G401 (cell line): Measurements from ENCODE around the gene CD68. TPM values are rescaled to one million over a fixed set of nuclear protein-coding genes. Genes with fewer than 3 reads are reported as not detected.
"Not testable (repeated sequence)": the region's sequence is repeated elsewhere in the genome, so short reads cannot be mapped to it uniquely, and the experiment has no call there.

Experiments used
- DNase-seq: peaks from one replicate; pipeline ENCODE4 v3.0.0-alpha.2; 2015; ENCODE audit warnings: low spot score
- in situ Hi-C: cut with HindIII; loops from 2 replicates; pipeline ENCODE4 v1.10.0; 2016; ENCODE audit warnings: low sequenced_read_pairs, mixed read lengths
- total RNA-seq: library from RNA; depleted of rRNA; stranded (reverse); fragments of >200 nt; shearing (Covaris generic); gene quantifications from 2 replicates; pipeline ENCODE4 v1.2.3, GENCODE V29; 2014

Gene CD68
- total RNA-seq, 1 experiment from 2014 or later: 119 TPM

- DNase-seq, in situ Hi-C loops: not testable (repeated sequence)
Observed at GRCh38 chr17:7597561-7597960, 18.1 kb downstream of the CD68 start.

DNA sequence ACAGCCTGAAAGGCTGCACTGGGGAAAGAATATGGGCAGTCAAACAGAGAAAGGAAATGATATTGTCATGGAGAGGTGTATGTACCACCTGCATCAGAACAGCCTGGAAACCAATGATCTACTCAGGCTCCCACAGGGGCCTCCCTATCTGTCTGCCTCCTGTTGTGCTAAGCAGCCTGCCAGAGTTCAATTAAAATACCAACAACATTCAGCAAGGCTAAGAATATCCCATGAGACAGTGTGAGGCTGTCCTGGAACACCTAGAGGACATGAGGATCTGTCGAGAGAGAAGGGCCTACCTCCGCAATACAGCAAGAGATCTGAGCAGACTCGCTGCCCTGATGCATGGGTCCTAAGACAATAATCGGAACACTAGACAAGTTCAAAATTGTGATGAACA, 26.8 kb downstream of the CD68 start:
- no peak for DNase-seq
- in situ Hi-C loops: no loop called here

DNA sequence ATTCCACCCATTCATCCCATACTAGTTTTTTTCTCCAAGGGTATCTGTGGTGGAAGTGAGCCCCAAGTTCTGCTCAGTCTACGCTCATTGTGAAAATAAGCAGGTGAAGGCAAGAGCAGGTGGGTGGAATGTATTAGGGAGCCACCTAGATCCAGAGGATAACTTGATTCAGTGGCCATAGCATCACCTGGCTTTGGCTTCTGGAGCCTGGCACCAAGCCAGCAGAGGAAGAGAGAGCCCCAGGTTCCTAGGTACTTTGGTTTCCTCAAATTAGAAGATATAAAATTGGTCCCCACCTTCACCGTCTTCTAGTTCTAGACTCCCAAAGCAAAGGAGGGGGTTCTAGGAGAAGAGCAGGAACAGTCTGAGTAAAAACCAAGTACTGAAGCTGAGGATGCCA, 31.2 kb downstream of the CD68 start:
- in situ Hi-C loops: no loop called here
- peak; percentile 37 for DNase-seq

DNA sequence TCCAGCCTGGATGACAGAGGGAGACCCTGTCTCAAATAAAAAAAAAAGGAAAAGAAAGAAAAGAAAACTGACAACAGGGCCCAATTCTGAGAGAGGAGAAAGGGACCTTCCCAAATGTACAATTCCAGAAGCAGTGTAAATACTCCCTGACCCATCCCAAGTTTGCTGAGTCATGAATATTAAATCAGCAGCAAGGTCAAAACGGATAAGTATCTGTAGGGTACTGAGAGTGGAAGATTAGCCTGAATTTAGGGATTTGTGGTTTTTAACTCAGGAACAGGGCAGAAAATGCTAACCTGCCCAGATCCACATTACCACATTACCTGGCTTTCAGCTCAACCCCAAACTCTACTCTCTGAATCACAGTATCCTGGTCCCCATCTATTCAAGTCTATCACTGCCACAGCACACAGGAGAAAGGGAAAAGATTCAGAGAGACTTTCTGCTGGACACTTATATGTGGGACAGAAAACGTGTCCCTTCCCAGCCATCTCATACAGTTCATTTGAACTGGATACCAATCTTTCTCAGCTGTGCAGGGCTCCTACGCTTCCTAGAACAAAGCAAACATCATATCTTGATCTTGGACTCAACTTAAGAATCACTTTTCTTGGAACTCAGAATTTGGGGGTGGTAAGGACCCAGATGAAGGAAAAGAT, 32.3 kb downstream of the CD68 start:
- in situ Hi-C loops: no loop called here
- no peak for DNase-seq

GRCh38 chr17:7612294-7612640, 32.8 kb downstream of the CD68 start:
- in situ Hi-C loops: no loop called here
- no peak for DNase-seq

DNA sequence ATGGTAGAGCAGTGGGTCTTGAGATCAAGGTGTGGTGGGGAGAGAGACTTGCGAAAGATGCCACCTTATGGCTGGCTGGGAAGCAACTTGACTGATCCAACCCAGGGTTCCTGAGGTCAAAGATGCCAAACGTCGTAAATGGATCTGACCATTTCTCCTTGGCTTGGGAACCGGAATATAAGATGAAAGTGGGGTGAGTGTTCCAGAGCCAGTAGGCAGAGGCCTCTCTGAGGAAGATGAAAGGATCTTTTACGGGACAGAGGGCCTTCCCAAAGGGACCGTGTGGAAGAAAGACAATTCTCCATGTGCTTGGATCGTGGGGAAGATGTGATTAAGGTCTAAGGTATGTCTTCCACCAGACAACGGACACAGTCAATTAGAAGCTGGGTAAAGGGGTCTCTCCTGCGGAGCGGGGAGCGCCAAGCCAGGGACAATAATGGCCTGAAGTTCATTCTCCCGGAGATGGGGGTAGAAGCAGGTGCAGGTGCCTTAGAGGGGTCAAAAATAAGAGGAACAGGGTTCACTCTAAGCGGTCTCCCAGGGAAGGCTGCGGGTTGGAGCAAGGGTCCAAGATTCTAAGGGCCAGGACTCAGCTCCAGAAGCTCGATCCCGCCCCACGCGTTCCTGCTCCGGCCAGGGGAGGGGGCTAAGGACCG, 34.5 kb downstream of the CD68 start:
- in situ Hi-C loops: no loop called here
- no peak for DNase-seq

- in situ Hi-C loops: no loop called here
- peak; percentile 100 for DNase-seq
Observed at GRCh38 chr17:7614425-7615264, 35.2 kb downstream of the CD68 start, which contains the start of gene FXR2. FXR2 (minus strand) TSS chr17:7614897; CDS start chr17:7614532, 365 bp downstream.

GRCh38 chr17:7615265-7615747, 35.9 kb downstream of the CD68 start:
- in situ Hi-C loops: no loop called here

DNA sequence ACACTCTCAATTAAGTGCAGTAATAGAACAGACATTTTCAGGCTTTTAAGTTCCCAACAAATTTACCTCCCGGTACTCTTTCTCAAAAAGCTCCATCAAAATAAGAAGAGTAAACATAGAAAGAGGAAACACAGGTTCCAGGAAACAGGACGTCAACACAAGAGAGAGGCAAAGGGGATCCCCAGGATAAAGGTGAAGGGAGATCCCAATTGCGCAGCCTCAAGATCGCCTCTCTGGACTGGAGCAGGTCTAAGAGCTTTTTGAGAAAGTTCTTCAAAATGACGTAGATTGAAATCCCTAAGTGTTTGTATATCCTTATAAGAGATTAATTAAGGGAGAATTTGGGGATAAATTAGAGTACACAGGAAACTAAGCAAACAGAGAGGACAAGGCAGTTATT, 39.2 kb downstream of the CD68 start:
- DNase-seq: no peak
- in situ Hi-C loops: no loop called here

More at GRCh38 chr17:7615265-7615747, 35.9 kb downstream of the CD68 start:
- no peak for DNase-seq

DNA sequence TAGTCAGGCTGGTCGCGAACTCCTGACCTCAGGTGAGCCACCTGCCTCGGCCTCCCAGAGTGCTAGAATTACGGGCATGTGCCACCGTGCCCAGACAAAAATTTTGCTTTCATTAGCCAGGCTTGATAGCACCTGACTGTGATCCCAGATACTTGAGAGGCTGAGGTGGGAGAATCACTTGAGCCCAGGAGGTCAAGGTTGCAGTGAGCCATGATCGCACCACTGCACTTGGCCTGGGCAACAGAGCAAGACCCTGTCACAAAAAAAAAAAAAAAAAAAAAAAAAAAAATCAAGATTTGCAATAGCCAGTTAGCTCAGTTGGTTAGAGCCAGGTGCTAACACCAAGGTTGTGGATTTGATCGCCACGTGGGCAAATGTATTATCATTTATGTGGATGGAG, 41.4 kb downstream of the CD68 start:
- DNase-seq: no peak
- in situ Hi-C loops: no loop called here

GRCh38 chr17:7623661-7624060, 44.2 kb downstream of the CD68 start:
- in situ Hi-C loops: no loop called here

GRCh38 chr17:7625749-7626148, 46.3 kb downstream of the CD68 start:
- in situ Hi-C loops, DNase-seq: not testable (repeated sequence)

More at GRCh38 chr17:7623661-7624060, 44.2 kb downstream of the CD68 start:
- DNase-seq: no peak

GRCh38 chr17:7626307-7626706, 46.9 kb downstream of the CD68 start:
- no peak for DNase-seq
- in situ Hi-C loops: no loop called here

- peak; percentile 76 for DNase-seq
- in situ Hi-C loops: no loop called here
Observed at GRCh38 chr17:7626956-7627249, 47.5 kb downstream of the CD68 start.

DNA sequence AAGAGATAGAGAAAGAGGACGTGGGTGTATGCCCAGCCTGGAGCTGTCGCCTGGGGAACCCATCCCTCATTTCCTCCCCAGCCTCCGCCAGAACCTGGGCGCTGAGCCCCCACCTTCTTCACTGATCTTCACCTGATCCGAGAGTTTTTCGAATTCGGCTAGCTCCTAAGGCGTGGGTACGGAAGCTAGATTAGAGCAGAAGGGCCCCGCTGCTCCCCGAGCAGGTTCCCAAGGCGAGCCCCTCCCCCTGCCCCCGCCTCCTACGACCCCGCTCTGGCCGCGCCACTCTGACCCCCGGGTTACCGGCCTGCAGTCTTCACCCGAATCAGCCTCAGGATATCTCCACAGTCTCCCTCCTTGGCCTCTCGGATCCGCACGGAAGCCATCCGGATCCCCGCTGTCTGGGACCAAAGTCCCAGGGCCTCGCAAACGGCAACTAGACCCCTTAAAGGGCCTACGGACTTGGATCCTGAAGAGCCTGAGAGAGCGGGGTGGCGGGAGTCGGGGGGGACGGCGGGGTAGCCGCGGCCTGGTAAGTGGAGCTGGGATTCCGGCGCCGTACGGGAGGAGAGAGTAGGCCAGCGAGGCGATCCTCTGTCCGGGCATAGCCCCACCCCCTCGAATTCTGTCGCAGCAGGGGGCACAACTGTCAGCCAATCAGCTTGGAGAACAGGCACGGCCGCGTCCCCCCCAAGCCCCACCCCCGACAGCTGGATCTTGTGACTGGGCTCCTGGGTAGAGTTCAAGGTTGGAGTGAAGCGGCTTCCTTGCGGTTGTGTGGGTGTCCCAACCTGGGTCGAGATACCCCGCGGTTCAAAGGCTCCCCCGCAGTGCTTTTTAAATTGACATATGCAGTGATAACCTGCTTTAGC, 48.0 kb downstream of the CD68 start, which contains the start of gene SAT2:
TSS of gene SAT2 (minus strand) at position 572 of the 872 bp plus-strand sequence. CDS start at position 386, 186 bp downstream.
- in situ Hi-C loops: no loop called here
- peak; percentile 94 for DNase-seq

DNA sequence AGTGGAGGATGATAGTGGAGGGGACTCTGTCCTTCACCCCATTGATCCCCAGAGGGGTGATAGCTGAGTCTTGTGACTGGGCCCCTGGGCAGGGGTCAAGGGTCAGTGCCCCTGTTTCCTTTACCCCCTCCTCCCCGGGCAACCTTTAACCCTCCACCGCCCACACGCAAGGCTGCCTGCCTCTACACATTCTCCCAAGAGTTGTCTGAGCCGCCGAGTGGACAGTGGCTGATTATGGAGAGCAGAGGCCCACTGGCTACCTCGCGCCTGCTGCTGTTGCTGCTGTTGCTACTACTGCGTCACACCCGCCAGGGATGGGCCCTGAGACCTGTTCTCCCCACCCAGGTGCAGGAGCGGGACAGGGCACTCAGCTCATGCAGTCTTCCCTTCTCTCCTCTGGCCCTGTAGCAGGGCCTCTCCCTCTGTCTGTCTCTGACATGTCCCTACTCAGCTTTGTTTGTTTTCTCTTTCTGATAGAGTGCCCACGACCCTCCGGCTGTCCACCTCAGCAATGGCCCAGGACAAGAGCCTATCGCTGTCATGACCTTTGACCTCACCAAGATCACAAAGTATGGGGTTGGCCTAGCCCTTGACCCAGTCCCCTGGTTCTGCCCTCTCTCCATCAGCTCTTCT, 50.6 kb downstream of the CD68 start, which contains the start of gene SHBG:
TSS of gene SHBG (plus strand) at position 197 of the 633 bp plus-strand sequence. CDS start at position 235, 38 bp downstream.
- no peak for DNase-seq
- in situ Hi-C loops: no loop called here
